ENCODE data around the gene FBLN1. TPM values are rescaled to one million over a fixed set of nuclear protein-coding genes. Genes with fewer than 3 reads are reported as not detected.

The FBLN1 gene
- polyA plus RNA-seq, 1 experiment, result 1,033 TPM

DNA sequence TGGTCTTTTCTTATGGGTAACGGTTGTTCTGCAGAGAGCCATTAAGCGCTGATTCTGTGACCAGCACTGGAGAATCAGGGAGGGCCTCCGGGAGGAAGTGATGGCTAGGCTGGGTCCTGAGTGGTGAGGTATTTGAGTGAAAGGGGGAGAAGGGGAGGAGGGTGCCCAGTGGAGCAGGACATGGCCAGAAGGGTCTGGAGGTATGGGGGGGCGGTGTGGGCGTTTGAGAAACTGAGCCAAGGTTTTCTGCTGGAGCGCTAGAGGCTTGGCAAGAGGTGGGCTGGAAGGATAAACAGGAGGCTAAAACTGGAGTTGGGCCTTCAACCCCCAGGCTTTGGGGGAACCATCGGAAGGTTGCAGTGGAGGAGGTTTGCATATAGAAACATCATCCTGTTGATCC is 72.5 kb downstream of the FBLN1 start:
- DNase-seq (ENCODE audit: low read depth), result no peak
- ChIA-PET POLR2A (no interaction called here), CTCF (no interaction called here)
- H3K27me3 ChIP-seq (ENCODE audit: control insufficient read depth, insufficient read depth, low read length), result no peaks in the 10 kb centered on the region
- TF ChIP-seq, protein P1, sequence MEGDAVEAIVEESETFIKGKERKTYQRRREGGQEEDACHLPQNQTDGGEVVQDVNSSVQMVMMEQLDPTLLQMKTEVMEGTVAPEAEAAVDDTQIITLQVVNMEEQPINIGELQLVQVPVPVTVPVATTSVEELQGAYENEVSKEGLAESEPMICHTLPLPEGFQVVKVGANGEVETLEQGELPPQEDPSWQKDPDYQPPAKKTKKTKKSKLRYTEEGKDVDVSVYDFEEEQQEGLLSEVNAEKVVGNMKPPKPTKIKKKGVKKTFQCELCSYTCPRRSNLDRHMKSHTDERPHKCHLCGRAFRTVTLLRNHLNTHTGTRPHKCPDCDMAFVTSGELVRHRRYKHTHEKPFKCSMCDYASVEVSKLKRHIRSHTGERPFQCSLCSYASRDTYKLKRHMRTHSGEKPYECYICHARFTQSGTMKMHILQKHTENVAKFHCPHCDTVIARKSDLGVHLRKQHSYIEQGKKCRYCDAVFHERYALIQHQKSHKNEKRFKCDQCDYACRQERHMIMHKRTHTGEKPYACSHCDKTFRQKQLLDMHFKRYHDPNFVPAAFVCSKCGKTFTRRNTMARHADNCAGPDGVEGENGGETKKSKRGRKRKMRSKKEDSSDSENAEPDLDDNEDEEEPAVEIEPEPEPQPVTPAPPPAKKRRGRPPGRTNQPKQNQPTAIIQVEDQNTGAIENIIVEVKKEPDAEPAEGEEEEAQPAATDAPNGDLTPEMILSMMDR (IDR thresholded peaks at IDR 0.05; ENCODE audit: insufficient read depth, low read depth, low read length), result no peak
- H3K4me3 ChIP-seq (ENCODE audit: low read depth, low read length), result no peak overlapping the region
- peaks cover 53% of the 10 kb centered on the region for H3K36me3 ChIP-seq (ENCODE audit: control insufficient read depth, insufficient read depth, low read length)

DNA sequence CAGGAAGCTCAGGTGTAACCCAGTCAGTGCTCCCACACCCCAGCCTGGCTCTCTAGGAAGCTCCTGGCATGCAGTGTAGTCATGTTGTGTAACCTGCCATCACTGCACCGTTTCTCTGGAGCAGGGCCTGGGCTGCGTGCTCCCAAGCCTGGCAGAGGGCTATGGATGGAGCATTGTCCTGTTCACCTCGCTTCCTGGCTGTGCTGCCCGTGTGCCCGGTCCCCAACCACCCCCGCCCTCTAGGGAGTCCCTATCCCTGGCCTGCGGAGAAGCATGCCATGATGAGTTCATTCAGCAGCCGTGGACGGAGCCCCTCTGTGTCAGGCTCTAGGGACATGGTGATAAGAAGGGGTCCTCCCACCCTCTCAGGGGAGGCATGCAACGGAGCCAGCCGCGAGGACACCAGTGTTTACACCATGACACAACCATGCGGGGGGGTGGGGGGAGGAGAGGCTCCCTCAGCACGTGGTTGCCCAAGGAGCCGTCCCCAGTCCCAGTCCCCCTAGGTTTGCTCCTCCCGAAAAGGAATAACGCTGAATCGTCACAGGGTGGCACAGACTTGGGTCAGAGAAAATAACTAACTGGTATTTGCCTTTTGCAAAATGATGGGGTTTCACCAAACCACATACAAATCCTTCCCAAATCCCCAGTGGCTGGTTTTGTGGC is 73.1 kb downstream of the FBLN1 start:
- H3K27me3 ChIP-seq (ENCODE audit: control insufficient read depth, insufficient read depth, low read length), result no peaks in the 10 kb centered on the region

DNA sequence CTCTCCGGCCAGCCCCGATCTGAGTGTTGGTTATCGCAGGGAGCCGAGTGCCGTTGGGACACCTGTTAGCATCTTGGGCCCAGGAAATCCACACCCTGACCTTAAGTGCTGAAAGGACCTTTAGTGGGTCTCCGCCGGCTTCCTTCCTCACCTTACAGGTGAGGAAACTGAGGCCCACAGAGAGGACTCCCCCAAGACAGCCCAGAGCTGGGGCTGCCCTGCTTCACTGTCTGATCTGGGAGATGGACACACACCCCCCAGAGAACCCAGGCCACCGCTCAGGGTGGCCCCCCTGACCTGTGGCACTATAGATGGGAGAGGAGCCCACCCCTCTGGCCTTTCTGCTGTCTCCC is 73.6 kb downstream of the FBLN1 start:
- Histone ChIP-seq H3K36me3 (ENCODE audit: control insufficient read depth, insufficient read depth, low read length) (peaks cover 62% of the 10 kb centered on the region), H3K4me3 (ENCODE audit: low read depth, low read length) (no peak overlapping the region), H3K27me3 (ENCODE audit: control insufficient read depth, insufficient read depth, low read length) (no peaks in the 10 kb centered on the region)
- no peak for DNase-seq (ENCODE audit: low read depth)
- POLR2A ChIA-PET, result no interaction called here
- TF ChIP-seq, protein P1 (IDR thresholded peaks at IDR 0.05; ENCODE audit: insufficient read depth, low read depth, low read length), result no peak
- CTCF ChIA-PET, result interaction anchor here (2.3 kb wide), 1 partner anchor 10 kb away, joined by 25 read pairs; no protein-coding TSS in a partner anchor

More for the DNA sequence above, 73.1 kb downstream of the FBLN1 start:
- no peak overlapping the region for H3K4me3 ChIP-seq (ENCODE audit: low read depth, low read length)
- CTCF ChIA-PET, result no interaction called here
- no peak for DNase-seq (ENCODE audit: low read depth)
- POLR2A ChIA-PET, result no interaction called here
- TF ChIP-seq, protein P1 (IDR thresholded peaks at IDR 0.05; ENCODE audit: insufficient read depth, low read depth, low read length), result no peak
- peaks cover 59% of the 10 kb centered on the region for H3K36me3 ChIP-seq (ENCODE audit: control insufficient read depth, insufficient read depth, low read length)

DNA sequence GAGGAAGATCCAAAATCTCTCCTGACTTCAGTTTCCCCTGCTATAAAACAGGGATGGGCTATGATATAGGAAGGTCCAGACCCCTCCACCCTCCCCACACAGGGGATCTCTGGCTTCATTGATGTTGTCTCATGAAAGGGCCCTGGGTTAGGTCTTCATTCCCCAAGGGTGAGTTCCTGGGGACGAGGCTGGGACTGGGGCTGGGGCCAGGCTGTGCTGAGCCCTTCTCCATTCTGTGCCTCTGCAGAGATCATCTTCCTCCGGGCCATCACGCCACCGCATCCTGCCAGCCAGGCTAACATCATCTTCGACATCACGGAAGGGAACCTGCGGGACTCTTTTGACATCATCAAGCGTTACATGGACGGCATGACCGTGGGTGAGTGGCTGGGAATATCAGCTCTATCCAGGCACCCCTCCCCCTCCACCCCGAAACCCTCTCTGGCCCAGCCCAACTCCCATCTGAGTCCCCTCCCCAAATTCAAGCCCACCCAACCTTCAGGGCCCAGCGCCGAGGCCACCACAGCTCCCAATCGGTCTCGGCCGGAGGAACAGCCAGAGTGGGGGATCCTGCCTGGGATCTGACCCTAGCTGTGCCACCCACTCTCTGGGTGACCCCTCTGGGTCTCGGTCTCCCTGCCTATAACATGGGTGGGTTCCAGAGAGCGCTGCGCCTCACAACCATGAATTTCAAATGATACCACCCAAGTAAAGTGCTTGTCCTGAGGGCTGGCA is 74.2 kb downstream of the FBLN1 start:
- Histone ChIP-seq H3K27me3 (ENCODE audit: control insufficient read depth, insufficient read depth, low read length) (no peaks in the 10 kb centered on the region), H3K4me3 (ENCODE audit: low read depth, low read length) (no peak overlapping the region), H3K36me3 (ENCODE audit: control insufficient read depth, insufficient read depth, low read length) (peaks cover 69% of the 10 kb centered on the region)
- ChIA-PET POLR2A (no interaction called here), CTCF (interaction anchor here (0.5 to 2.3 kb wide), 12 partner anchors 11 to 389 kb away, joined by 3 to 25 read pairs (median 3); no protein-coding TSS in a partner anchor)
- no peak for DNase-seq (ENCODE audit: low read depth)
- TF ChIP-seq, protein P1 (IDR thresholded peaks at IDR 0.05; ENCODE audit: insufficient read depth, low read depth, low read length), result no peak

DNA sequence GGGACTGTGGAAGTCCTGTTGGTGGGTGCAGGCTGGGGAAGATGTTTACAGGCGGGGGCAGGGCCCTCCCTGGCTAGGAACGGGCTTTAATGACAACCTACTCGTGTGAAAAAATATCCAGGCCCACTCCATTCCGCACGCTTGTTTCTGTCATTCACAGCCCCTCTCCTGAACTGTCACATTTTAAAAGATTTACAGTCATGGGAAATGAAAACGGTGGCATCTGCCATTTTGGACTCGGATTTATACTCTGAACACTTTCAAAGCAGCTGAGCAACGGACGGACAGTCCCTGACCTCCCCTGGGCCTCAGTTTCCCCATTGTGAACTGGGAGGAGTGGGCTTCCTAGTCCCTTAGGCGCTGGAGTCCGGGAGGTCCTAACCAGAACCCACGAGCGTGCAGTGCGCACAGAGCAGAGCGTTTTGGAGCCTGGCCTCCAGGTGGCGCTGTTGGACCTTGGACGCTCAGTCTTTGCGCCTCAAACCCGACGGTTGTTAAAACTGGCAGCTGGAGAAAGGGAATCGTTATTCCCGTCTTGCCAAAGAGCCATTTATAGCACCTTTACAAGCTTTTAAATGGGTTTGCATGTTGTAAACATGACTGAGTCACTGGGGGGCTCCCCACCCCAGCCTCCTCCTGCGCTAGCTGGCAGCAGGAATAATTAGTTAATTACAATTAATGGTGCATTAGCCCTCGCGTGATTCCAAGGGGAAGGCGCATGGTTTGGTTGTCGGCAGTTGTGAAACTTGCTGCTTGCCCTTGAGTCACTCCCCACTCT is 75.3 kb downstream of the FBLN1 start:
- ChIA-PET POLR2A (no interaction called here), CTCF (interaction anchor here (0.6 to 2.3 kb wide), 25 partner anchors 8 to 477 kb away, joined by 3 to 25 read pairs (median 3); no protein-coding TSS in a partner anchor)
- peaks cover 78% of the 10 kb centered on the region for H3K36me3 ChIP-seq (ENCODE audit: control insufficient read depth, insufficient read depth, low read length)
- TF ChIP-seq, protein P1 (IDR thresholded peaks at IDR 0.05; ENCODE audit: insufficient read depth, low read depth, low read length), result peak; percentile 93
- H3K4me3 ChIP-seq (ENCODE audit: low read depth, low read length), result no peak overlapping the region
- no peaks in the 10 kb centered on the region for H3K27me3 ChIP-seq (ENCODE audit: control insufficient read depth, insufficient read depth, low read length)
- no peak for DNase-seq (ENCODE audit: low read depth)

All from BJ (cell line).